Kidney capillary endothelial cell (primary cell): ENCODE measurements around the gene SNTA1.
"Not testable (repeated sequence)": the region's sequence is repeated elsewhere in the genome, so short reads cannot be mapped to it uniquely, and the experiment has no call there.

Experiments
- DNase-seq: peaks from one replicate; pipeline ENCODE4 v3.0.0-alpha.2; 2018; ENCODE audit warnings: low spot score

The SNTA1 gene

GRCh38 chr20:33431797-33432381 lies 11.7 kb downstream of the SNTA1 start:
- DNase-seq, result no peak

DNA sequence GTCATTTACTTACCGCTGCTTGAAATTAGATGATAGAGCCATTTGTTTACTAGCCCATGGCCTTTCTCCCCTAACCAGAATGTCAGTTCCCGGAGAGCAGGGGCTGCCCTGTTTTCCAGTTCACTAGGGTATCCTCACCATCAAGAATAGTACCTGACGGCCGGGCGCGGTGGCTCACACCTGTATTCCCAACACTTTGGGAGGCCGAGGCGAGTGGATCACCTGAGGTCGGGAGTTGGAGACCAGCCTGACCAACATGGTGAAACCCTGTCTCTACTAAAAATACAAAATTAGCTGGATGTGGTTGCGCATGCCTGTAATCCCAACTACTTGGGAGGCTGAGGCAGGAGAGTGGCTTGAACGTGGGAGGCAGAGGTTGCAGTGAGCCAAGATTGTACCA lies 19.7 kb downstream of the SNTA1 start:
- not testable (repeated sequence) for DNase-seq

DNA sequence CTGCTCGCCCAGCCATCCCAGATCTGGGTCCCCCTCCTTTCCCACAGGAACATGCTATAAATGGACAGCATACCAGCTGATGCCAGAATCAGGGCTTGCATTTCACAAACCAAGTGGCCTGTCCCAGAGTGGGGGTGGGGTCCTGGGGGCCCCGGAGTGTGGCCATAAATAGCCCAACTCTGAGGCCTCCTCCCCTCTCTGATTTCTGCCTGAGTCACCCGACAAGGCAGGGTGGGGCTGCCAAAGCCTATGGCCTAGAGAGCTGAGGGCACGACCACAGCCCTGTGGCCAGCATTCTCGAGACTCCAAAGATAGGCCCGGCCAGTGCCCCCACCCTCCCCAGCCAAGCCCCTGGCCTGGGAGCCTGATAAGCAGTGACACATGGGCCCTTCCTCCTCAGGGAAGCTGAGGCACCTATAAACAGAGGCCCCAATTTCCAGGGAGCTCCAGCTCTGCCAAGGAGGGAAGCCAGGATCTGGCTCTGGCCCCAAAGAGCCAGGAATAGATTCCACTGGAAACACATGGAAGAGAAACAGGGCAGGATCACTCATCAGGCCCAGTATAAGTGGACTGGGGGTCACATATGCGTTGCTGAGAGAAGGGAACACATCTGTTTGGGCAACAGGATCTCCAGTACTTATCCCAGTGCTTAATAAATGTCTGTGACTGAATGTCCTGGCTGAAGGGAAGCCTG lies 20.3 kb downstream of the SNTA1 start:
- no peak for DNase-seq

DNA sequence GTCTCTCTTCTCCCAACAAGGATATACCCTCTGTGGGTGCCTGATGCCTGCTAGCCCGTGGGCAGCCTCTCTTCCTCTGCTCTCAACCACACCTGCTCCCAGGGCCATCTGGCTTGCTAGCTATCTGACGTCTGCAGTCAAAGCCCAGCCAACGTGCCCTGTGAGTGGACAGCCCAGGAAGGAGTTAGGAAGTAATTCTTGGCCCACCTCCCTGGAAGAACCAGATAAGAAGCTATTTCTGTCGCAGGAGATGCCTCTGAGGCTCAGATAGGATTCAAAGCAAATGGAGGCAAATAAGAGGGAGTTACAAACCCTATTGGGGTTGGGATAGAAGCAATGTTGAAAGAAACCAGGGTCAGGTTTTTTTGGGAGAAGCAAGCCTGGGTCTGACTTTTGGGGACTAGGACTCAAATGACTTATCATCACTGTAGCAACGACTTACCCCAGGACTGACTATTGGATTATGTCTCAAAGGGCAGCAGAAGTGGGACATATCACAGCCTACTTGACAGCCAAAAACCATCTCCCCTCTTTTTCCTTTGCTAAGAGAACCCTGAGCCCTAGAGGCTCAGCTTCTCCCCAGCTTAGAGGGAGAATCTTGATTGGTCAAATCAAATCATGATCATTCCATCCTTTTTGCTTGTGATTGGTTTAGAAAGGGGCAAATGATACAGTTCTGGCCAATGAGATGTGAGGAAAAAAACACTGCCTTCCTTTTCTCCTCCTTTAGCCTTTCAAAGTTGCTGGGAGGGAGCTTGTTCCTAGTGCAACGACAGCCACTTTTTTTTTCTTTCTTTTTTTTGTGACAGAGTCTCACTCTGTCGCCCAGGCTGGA lies 24.2 kb downstream of the SNTA1 start:
- DNase-seq, result no peak

DNA sequence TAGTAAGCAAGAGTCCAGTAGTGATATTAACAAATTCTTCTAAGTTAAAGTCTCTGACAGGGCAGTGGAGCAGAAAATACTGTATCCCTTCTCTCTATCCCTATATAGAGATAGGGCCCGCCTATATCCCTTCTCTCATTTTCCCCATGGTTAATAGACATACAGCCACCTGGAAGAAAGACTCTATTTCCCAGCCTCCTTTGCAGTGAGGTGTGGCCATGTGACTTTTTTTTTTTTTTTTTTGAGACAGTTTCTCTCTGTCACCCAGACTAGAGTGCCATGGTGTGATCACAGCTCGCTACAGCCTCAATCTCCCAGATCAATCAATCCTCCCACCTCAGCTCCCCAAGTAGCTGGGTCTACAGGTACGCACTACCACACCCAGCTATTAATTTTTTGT lies 25.5 kb downstream of the SNTA1 start:
- DNase-seq, result no peak

DNA sequence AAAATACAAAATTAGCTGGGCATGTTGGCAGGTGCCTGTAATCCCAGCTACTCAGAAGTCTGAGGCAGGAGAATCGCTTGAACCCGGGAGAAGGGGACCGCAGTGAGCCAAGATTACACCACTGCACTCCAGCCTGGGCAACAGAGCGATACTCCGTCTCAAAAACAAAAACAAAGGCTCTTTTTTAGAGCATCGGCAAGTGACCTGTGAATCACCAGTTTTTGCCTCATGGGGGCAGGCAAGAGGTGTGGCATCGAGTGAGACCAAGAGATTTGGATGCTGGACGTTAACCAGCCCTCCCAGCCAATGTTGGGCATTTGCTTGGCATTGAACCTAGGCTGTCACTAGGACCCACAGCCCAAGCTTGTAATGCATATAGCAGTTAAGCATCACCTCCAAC lies 27.6 kb downstream of the SNTA1 start:
- DNase-seq, result no peak

DNA sequence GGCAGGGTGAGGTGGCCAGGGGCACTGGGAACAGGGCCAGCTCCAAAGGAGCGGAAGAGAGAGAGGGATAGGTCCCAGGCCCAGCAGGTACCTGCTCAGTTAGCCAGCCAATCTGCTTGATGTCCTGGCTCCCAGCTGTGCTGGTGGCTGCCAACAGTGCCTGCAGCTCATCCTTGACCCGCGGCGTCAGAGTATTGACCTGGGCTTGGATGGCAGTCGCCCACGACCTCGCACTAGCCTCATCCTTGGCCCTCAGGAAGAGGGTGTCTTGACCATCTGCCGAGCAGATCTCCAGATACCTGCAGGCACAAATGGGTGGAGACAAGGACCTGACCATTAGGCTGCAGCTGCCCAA lies 31.1 kb downstream of the SNTA1 start:
- no peak for DNase-seq

DNA sequence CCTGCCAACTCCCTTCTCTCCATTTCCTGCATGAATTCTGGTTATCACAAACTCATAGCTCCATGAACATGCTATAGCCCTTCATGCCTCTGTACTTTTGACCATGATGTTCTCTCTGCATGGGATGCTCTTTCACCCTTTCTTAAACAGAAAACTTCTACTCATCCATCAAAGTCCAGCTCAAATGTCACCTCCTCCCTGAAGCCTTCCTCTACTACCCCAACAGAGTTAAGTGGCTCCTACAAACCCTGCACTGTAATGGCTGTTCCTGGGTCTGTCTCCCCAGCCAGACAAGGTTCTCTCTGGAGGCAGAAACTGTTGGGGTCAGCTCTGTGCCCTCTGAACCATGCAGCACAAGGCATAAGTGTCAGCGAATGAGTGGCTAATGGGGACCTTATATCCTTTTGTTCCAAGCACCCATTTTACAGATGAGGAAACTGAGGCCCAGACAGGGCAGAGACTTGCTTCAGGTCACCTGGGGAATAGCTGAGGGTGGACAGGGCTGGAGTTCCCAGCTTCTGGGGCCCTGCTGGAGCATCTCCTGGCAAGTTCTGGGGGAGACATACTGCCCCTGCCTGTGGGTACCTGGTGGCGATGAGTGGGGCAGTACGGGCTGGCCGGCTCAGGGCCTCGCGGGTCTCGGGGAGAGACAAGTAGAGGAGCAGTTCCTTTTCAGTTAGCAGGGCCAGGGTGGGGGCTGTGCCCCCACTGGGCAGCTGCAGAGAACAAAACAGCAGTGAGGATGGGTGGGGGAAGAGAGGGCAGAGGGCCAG lies 31.7 kb downstream of the SNTA1 start:
- DNase-seq, result no peak

- DNase-seq, result no peak
Measured at GRCh38 chr20:33411242-33411641, 32.3 kb downstream of the SNTA1 start.

- no peak for DNase-seq
Measured at GRCh38 chr20:33410081-33410742, 33.4 kb downstream of the SNTA1 start.

GRCh38 chr20:33408716-33409654 lies 34.6 kb downstream of the SNTA1 start:
- no peak for DNase-seq

DNA sequence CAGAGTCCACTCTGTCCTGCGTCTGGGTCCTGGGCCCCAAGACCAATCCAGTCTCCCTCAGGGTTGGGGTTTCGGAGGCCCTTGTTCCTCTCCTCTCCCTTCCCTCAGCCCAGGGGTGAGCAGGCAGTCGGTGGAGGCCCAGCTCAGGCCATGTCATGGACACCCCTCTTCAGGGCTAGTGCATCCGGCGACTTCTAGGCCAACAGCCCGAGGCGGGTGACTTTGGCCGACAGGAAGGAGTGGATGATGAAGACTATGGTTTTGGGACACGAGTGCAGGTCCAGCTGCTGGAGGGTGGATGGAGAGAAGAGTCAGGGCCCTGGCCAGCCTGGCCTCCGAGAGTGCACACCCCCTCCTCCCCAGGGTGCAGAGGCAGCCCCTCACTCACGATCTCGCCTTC lies 35.2 kb downstream of the SNTA1 start:
- DNase-seq, result no peak

GRCh38 chr20:33407796-33408195 lies 35.8 kb downstream of the SNTA1 start:
- no peak for DNase-seq

- no peak for DNase-seq
Measured at GRCh38 chr20:33407251-33407650, 36.3 kb downstream of the SNTA1 start.

DNA sequence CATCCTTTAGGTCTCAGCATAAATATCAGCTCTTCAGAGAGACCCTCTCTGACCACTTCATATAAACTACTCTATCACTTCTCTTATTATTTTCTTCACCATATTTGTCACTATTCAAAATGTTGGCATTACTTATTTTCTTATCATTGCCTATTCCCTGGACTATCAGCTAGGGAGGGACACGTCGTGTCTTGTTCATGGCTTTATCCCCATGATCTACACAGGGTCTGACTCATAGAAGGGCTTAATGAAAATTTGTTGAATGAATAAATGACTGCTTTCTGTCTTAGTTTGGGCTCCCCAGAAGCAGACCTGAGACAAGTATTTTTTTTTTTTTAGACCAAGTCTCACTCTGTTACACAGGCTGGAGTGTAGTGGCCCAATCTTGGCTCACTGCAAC lies 39.3 kb downstream of the SNTA1 start:
- no peak for DNase-seq

DNA sequence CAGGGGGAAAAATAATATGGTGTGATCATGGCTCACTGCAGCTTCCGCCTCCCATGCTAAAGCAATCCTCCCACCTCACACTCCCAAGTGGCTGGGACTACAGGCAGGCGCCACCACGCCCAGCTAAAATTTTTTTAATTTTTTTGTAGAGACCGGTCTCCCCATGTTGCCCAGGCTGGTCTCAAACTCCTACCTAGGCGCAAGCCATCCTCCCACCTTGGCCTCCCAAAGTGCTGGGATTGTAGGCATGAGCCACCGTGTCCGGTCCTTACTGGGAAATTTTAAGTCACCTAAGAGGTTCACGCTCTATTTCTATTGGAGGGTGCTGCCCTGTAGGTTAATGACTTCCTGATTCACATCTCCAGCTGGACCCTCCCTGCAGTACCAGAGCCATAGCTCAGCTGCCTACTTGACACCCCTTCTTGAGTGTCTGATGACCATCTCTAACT lies 41.6 kb downstream of the SNTA1 start:
- DNase-seq, result no peak

DNA sequence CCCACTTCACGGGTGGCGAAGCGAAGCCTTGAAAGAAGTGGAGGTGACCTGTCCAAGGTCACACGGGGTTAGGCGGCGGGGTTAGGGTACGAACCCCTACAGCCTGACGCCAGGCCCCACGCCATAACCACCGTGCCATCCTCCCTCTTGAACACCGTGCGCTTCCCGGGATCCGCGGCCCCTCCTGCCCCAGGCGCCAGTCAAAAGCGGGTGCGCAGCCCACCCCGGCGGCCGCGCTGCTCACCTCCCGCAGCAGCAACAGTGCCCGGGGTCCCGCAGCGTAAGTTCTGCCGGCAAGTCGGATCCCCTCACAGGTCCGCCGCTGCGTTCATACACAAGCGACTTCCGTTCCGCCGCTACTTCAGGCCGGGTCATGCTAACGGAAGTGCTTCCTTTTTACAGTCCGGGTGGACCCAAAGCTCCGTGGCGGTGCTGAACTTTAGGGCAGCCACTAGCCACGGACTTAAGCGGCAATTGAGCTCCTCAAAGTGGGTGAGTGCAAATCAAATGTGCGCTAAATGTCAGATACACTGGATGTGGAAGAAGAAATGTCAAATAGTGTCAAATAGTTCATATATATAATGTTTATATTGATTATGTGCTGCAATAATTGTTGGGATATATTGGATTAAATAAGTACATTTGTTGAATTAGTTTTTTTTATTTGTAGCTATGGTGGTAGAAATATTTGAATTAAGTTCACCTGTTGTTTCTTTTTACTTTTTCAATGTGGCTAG lies 42.2 kb downstream of the SNTA1 start, which contains the start of gene CDK5RAP1:
TSS of gene CDK5RAP1 (minus strand) at position 336 of the 737 bp plus-strand sequence. CDS start 4,455 bp downstream, outside the sequence.
- peak; percentile 82 for DNase-seq

DNA sequence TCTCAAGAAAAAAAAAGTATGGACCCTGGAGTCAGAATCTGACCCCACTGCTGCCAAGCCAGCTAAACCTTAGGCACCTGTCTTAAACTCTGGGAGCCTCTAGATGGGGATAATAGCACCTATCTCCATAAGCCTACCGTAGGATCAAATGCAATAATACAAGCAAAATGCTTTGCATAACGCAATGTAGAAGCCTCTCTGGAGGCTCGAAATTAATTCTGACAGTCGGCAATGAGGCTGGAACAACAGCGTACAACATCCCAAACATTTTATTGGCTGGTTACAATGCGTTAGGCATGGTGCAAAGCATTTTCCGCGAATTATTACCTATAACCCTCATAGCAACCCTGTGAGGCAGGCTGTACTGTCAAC lies 42.8 kb downstream of the SNTA1 start:
- DNase-seq, result no peak

DNA sequence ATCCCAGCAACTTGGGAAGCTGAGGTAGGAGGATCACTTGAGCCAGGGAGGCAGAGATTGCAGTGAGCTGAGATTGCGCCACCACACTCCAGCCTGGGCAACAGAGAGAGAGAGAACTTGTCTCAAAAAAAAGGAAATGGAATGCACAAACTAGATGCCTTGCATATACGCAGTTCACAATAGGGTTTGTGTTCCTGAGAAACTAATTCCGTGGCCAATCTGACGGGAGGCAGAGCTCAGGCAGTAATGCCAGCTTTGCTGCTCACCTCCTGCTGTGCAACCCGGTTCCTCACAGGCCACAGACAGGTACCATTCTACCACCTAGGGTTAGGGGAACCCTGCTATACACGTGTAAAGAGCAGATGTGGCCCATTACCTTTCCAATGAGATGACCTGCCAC lies 43.6 kb downstream of the SNTA1 start:
- no peak for DNase-seq

DNA sequence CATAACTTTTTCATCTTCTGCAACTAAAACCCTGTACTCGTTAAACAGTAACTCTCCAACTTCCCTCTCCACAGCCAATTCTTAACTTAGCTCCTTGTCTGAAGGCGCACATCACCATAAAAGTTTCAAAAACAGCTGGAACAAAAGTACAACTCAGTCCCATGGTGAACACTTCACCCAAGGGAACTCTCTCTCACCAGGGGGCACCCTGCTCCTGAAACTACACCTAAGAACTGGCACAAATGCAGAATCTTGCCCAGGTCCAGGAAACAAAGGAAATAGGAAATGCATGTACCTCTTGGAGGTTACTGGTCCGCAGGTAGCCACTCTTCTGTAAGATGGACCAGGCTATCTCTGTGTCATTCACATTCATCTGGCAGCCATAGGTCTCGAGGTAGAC lies 48.8 kb downstream of the SNTA1 start:
- DNase-seq, result no peak
